Activated CD4-positive, alpha-beta T cell treated with anti-CD3 and anti-CD28 coated beads, Interleukin-2, amount 50 U/mL, for 48 hours (primary cell): ENCODE measurements around the gene UNC45A.
"Not testable (repeated sequence)": the region's sequence is repeated elsewhere in the genome, so short reads cannot be mapped to it uniquely, and the experiment has no call there.

Source experiments
- DNase-seq, 2 experiments: peaks; one replicate each; pipeline ENCODE4 v3.0.0-alpha.2; 2020

Gene UNC45A

GRCh38 chr15:90917569-90917968 lies 17.5 kb upstream of the UNC45A start:
- DNase-seq: no peak

GRCh38 chr15:90918034-90918788 lies 16.9 kb upstream of the UNC45A start:
- no peak for DNase-seq

GRCh38 chr15:90918835-90919234 lies 16.2 kb upstream of the UNC45A start:
- DNase-seq: no peak

- DNase-seq: no peak
Observed at GRCh38 chr15:90921887-90922286, 13.2 kb upstream of the UNC45A start.

- peak; percentile 45 to 61 for DNase-seq
Observed at GRCh38 chr15:90922712-90923322, 12.3 kb upstream of the UNC45A start.

GRCh38 chr15:90924375-90924774 lies 10.7 kb upstream of the UNC45A start:
- DNase-seq: peak in 1 of 2 experiments; percentile 37

GRCh38 chr15:90926766-90927165 lies 8.3 kb upstream of the UNC45A start:
- DNase-seq: not testable (repeated sequence)

GRCh38 chr15:90928106-90928505 lies 7.0 kb upstream of the UNC45A start:
- not testable (repeated sequence) for DNase-seq

- no peak for DNase-seq
Observed at GRCh38 chr15:90929246-90930019, 5.7 kb upstream of the UNC45A start.

- peak; percentile 11 to 23 for DNase-seq
Observed at GRCh38 chr15:90930861-90931574, 4.1 kb upstream of the UNC45A start.

GRCh38 chr15:90931575-90931827 lies 3.6 kb upstream of the UNC45A start:
- no peak for DNase-seq

GRCh38 chr15:90931828-90932659 lies 3.0 kb upstream of the UNC45A start, which contains the start of gene HDDC3:
Gene HDDC3 (minus strand): TSS chr15:90932549. CDS start chr15:90932540, 9 bp downstream.
- DNase-seq: peak; percentile 96

- DNase-seq: no peak
Observed at GRCh38 chr15:90932660-90932991, 2.5 kb upstream of the UNC45A start.

- DNase-seq: no peak
Observed at GRCh38 chr15:90933301-90933700, 1.8 kb upstream of the UNC45A start.

GRCh38 chr15:90934256-90934948 lies 683 bp upstream of the UNC45A start:
- peak; percentile 93 to 94 for DNase-seq

- no peak for DNase-seq
Observed at GRCh38 chr15:90936823-90937222, 1.7 kb downstream of the UNC45A start.

GRCh38 chr15:90938261-90938660 lies 3.2 kb downstream of the UNC45A start:
- no peak for DNase-seq

GRCh38 chr15:90939756-90940155 lies 4.7 kb downstream of the UNC45A start:
- no peak for DNase-seq

GRCh38 chr15:90941038-90941437 lies 6.0 kb downstream of the UNC45A start:
- no peak for DNase-seq

- no peak for DNase-seq
Observed at GRCh38 chr15:90942354-90943120, 7.5 kb downstream of the UNC45A start.

- no peak for DNase-seq
Observed at GRCh38 chr15:90945091-90945490, 10.0 kb downstream of the UNC45A start.
